HEK293 (cell line): ENCODE data around the gene TRAF7.

Experiments used
- ATF2 ChIP-seq: fragments of 450-650 bp; formaldehyde crosslinking; IDR thresholded peaks from 2 replicates; pipeline ENCODE4 v1.5.1; 2016; ENCODE audit warnings: missing biosample characterization, missing genetic modification characterization, low read depth
- CTCF ChIP-seq: fragments of 450-650 bp; formaldehyde crosslinking; IDR thresholded peaks from 2 replicates; pipeline ENCODE4 v1.5.1; 2016; ENCODE audit warnings: missing biosample characterization, missing genetic modification characterization
- SETDB1 ChIP-seq: IDR thresholded peaks from one replicate; pipeline ENCODE4 v1.6.1; 2017; ENCODE audit warnings: mild to moderate bottlenecking, low read length, moderate library complexity, mixed read lengths; ENCODE audit not compliant: insufficient read length

- no peak for TF ChIP-seq CTCF (tag by site-specific recombination)
- TF ChIP-seq ATF2 (tag by site-specific recombination): no peak
- TF ChIP-seq SETDB1: no peak
Observed at GRCh38 chr16:2204416-2205103, 49.0 kb downstream of the TRAF7 start.
